Measurements from ENCODE around the gene PAX1. TPM values are rescaled to one million over a fixed set of nuclear protein-coding genes. Genes with fewer than 3 reads are reported as not detected.

The PAX1 gene
- total RNA-seq, 1 donor from 2014 or later: not detected

- TF ChIP-seq CTCF (IDR thresholded peaks at IDR 0.05; ENCODE audit: insufficient read depth, low read length, severe bottlenecking): no peak
- no peaks in the 10 kb centered on the region for H3K27me3 ChIP-seq (ENCODE audit: control insufficient read depth, insufficient read depth, low read length)
- H3K4me3 ChIP-seq (ENCODE audit: low read depth, low read length): no peak overlapping the region
- FAIRE-seq (no peak), DNase-seq (ENCODE audit: low read depth) (no peak)
- no peaks in the 10 kb centered on the region for H3K36me3 ChIP-seq (ENCODE audit: control insufficient read depth, insufficient read depth, low read length)
Observed at GRCh38 chr20:21682521-21682954, 22.9 kb upstream of the PAX1 start.

GRCh38 chr20:21684671-21685070 lies 20.8 kb upstream of the PAX1 start:
- DNase-seq (ENCODE audit: low read depth) (no peak), FAIRE-seq (no peak)
- Histone ChIP-seq H3K36me3 (ENCODE audit: control insufficient read depth, insufficient read depth, low read length) (no peaks in the 10 kb centered on the region), H3K4me3 (ENCODE audit: low read depth, low read length) (no peak overlapping the region), H3K27me3 (ENCODE audit: control insufficient read depth, insufficient read depth, low read length) (no peaks in the 10 kb centered on the region)
- no peak for TF ChIP-seq CTCF (IDR thresholded peaks at IDR 0.05; ENCODE audit: insufficient read depth, low read length, severe bottlenecking)

GRCh38 chr20:21685981-21686380 lies 19.5 kb upstream of the PAX1 start:
- FAIRE-seq: no peak
- no peak for TF ChIP-seq CTCF (IDR thresholded peaks at IDR 0.05; ENCODE audit: insufficient read depth, low read length, severe bottlenecking)
- DNase-seq (ENCODE audit: low read depth): no peak
- no peaks in the 10 kb centered on the region for H3K27me3 ChIP-seq (ENCODE audit: control insufficient read depth, insufficient read depth, low read length)
- no peak overlapping the region for H3K4me3 ChIP-seq (ENCODE audit: low read depth, low read length)
- H3K36me3 ChIP-seq (ENCODE audit: control insufficient read depth, insufficient read depth, low read length): no peaks in the 10 kb centered on the region

- H3K36me3 ChIP-seq (ENCODE audit: control insufficient read depth, insufficient read depth, low read length): no peaks in the 10 kb centered on the region
- TF ChIP-seq CTCF (IDR thresholded peaks at IDR 0.05; ENCODE audit: insufficient read depth, low read length, severe bottlenecking): no peak
- no peaks in the 10 kb centered on the region for H3K27me3 ChIP-seq (ENCODE audit: control insufficient read depth, insufficient read depth, low read length)
- DNase-seq (ENCODE audit: low read depth): no peak
- H3K4me3 ChIP-seq (ENCODE audit: low read depth, low read length): no peak overlapping the region
- FAIRE-seq: no peak
Observed at GRCh38 chr20:21693322-21693721, 12.1 kb upstream of the PAX1 start.

GRCh38 chr20:21698494-21699215 lies 6.8 kb upstream of the PAX1 start:
- no peak for TF ChIP-seq CTCF (IDR thresholded peaks at IDR 0.05; ENCODE audit: insufficient read depth, low read length, severe bottlenecking)
- Histone ChIP-seq H3K36me3 (ENCODE audit: control insufficient read depth, insufficient read depth, low read length) (no peaks in the 10 kb centered on the region), H3K4me3 (ENCODE audit: low read depth, low read length) (no peak overlapping the region), H3K27me3 (ENCODE audit: control insufficient read depth, insufficient read depth, low read length) (no peaks in the 10 kb centered on the region)
- FAIRE-seq (no peak), DNase-seq (ENCODE audit: low read depth) (no peak)

GRCh38 chr20:21699216-21699508 lies 6.3 kb upstream of the PAX1 start:
- H3K36me3 ChIP-seq (ENCODE audit: control insufficient read depth, insufficient read depth, low read length): no peaks in the 10 kb centered on the region
- no peak for DNase-seq (ENCODE audit: low read depth)
- H3K4me3 ChIP-seq (ENCODE audit: low read depth, low read length): no peak overlapping the region
- no peak for FAIRE-seq
- no peak for TF ChIP-seq CTCF (IDR thresholded peaks at IDR 0.05; ENCODE audit: insufficient read depth, low read length, severe bottlenecking)
- no peaks in the 10 kb centered on the region for H3K27me3 ChIP-seq (ENCODE audit: control insufficient read depth, insufficient read depth, low read length)
